Measurements from ENCODE around the gene BRCA1. TPM values are rescaled to one million over a fixed set of nuclear protein-coding genes. Genes with fewer than 3 reads are reported as not detected.
"Not testable (repeated sequence)": the region's sequence is repeated elsewhere in the genome, so short reads cannot be mapped to it uniquely, and the experiment has no call there.

BRCA1 gene
- total RNA-seq, 1 experiment from 2014 or later, result 53.3 TPM

DNA sequence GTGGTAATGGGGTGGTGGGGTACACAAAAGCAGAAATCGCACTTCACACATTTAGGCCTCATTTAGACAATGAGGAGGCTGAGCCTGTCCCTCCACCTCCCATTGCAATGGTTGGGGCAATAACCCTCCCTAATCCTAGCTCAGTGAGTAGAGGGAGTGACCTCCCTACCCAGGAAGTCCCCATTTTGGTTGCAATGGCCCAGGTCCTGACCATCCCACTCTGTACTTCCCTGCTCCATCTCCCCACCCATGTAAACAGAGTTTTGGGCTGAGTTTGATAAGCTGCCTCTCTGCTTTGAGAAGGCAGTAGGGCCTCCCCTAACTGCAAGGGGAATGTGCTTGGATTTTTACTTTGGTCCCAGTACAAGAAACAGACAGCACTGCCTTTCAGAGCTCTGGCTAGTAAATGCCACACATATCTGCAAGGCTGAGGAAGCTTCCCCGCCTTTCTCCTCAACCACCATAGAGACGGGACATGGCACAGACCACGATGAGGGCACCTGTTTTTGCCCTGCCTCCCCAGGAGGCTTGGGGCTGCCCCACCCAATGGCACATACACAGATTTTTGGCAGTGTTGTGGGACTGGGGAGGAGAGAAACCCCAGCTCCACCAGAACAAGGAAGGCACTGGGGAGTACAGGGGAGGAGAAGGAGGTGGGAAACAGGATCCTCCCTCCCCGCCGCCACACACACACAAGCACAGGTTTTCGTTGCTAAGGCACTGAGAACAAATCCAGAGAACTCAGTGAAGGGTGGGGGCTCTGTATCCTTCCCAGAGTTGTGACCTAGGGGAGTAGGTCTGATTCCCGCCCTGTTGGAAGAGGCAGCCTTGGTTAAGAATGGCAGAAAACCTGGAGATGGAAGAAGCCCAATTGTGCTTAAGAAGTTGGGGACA lies 110.3 kb downstream of the BRCA1 start:
- in situ Hi-C loops (cut with HindIII; ENCODE audit: low sequenced_read_pairs), result no loop called here
- no peak for DNase-seq (ENCODE audit: low spot score)

DNA sequence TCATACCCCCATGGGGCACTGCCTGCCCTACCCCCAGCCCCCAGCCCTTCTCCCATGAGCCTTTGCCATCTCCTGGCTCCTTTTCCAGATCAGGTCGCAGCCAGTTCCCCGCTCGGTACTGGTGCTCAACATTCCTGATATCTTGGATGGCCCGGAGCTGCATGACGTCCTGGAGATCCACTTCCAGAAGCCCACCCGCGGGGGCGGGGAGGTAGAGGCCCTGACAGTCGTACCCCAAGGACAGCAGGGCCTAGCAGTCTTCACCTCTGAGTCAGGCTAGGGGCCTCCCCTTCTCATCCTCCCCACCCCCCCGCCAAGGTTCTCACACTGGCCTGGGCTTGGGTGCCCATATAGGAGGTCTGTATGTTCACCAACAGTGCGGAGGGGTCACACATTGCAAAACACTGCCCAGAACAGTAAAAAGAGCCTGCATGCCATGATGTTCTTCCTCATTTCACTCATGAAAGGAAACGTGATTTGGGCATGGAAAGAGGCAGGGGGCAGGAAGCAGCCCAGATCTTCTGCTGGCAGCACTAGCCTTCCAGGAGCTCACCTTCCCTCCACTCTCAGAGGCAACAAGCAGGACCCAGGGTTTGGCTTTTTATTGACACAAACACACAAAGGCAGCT lies 111.0 kb downstream of the BRCA1 start:
- in situ Hi-C loops (cut with HindIII; ENCODE audit: low sequenced_read_pairs), result no loop called here
- DNase-seq (ENCODE audit: low spot score), result no peak

DNA sequence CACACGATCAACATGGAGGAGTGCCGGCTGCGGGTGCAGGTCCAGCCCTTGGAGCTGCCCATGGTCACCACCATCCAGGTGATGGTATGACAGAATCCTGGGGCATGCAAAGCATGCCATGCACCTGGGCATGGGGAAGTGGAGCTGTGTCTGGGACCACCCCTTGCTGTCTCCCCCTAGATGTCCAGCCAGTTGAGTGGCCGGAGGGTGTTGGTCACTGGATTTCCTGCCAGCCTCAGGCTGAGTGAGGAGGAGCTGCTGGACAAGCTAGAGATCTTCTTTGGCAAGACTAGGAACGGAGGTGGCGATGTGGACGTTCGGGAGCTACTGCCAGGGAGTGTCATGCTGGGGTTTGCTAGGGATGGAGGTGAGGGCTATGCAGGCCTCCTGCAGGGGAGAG lies 111.9 kb downstream of the BRCA1 start:
- in situ Hi-C loops (cut with HindIII; ENCODE audit: low sequenced_read_pairs), result no loop called here
- no peak for DNase-seq (ENCODE audit: low spot score)

DNA sequence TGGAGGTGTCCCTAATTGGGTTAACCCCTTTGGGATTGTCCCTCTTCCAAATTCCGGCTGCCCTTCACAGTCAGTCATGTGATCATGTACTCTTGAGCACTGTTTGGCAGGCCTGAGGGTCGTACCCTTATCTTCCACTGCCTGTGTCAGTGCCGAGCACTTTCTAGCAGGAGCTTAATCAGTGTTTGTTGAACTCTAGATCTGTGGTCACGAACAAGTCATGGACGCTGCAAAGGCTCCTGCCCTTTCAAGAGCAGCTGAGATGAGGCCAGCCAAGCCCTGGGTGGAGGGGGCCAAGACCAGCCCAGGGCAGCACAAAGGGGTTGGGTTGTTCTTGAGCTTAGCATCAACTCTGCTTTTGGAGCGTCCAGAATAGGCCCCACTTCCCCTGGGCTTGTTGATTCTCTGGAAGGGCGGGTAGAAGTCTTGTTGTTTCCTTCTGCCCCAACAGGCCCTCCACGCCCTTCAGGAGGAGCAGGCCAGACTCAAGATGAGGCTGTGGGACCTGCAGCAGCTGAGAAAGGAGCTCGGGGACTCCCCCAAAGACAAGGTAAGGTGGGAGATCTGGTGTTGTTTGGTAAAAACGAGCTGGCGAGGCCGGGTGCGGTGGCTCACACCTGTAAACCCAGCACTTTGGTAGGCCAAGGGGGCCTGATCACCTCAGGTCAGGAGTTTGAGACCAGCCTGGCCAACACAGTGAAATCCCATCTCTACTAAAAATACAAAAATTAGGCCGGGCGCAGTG lies 113.3 kb downstream of the BRCA1 start:
- in situ Hi-C loops (cut with HindIII; ENCODE audit: low sequenced_read_pairs), result no loop called here
- no peak for DNase-seq (ENCODE audit: low spot score)

DNA sequence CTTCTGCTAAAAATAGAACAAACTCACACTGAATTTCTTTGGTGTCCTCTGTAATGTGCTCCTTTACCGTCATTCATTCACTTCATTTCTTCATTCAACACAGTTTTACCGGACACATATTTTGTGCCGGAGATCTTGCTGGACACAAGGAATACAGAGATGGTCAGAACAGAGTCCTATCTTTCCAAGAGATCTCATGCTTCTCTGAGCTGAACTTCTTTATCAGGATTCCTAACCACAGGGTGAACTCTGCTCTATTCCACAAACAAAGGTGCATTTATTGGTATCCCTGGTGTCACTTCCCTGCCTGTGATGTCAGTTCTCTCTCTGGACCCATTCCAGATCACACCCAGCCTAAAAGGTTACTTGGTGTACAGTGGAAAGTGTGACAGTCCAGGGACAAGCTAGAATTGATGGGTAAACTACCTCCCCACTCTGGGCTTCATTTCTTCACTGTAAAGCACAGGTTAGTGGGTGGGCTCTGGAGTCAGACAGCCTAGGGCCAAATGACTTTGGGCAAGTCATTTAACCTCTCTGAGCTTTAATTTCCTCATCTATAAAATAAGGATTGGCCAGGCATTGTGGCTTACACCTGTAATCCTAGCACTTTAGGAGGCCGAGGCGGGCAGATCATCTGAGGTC lies 114.4 kb downstream of the BRCA1 start:
- in situ Hi-C loops (cut with HindIII; ENCODE audit: low sequenced_read_pairs), result no loop called here
- no peak for DNase-seq (ENCODE audit: low spot score)

DNA sequence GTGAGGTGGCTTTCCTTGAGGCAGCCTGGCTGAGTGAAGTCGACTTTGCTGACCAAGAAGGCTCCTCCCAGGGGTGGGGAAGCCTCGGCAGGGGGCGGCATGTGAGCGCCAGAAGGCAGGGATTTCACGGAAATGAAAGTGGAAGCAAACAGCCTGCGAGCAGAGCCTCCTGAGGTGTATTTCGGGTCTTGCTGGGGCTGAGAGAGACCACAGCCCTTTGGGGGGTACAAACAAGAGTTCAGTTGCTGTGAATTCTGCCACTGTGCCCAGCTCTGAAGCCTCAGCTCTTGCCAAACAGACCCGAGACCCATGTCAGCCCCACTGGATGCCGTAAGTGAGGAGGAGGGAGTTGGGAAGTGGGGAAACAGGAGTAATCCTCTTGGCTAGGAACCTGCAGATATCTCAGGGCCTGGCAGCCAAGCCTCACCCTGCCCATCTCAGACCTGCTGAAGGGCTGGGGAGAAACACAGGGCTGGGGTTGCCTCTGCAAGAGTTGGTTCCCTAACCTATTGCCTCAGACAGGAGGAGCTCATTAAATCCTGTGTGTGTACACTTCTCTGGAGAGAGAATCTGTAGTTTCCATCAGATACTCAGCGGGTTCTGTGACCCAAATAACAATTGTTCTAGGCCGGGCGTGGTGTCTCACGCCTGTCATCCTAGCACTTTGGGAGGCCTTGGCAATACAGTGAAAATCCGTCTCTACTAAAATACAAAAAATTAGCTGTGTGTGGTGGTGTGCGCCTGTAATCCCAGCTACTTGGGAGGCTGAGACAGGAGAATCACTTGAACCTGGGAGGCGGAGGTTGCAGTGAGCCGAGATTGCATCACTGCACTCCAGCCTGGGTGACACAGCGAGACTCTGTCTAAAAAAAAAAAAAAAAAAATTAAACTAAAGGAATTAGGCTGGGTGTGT lies 118.3 kb downstream of the BRCA1 start, which contains the start of gene IFI35:
TSS of gene IFI35 (plus strand) at position 146 of the 913 bp plus-strand sequence. CDS start at position 310, 164 bp downstream.
- DNase-seq (ENCODE audit: low spot score), result peak; percentile 47
- in situ Hi-C loops (cut with HindIII; ENCODE audit: low sequenced_read_pairs), result no loop called here

DNA sequence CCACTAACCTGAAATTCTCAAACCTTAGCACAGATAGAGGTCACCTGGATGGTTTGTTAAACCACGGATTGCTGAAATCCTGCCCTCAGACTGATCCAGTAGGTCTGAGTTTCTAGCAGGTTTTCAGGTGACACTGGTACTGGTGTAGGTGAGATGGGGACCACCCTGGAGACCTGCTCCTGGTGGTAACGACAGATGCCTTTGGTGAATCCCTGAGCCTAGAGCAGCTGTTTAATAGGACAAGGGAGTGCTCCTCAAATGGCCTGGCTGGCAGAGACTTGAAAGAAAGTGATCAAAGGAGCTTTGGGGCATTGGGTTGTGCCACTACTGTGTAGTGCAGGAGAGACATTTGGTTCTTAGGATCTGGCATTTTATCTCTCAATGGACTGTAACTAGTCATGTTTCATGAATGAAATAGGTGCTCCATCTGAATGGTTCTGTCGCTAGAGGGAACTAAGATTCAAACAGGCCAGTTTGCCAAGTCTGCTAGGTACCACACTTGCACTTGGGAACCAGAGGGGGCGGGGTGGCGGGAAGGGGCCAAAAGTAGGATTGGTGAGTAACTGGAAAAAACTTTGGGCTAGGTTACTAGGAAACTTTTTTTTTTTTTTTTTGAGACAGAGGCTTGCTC lies 121.5 kb downstream of the BRCA1 start:
- in situ Hi-C loops (cut with HindIII; ENCODE audit: low sequenced_read_pairs), result no loop called here
- DNase-seq (ENCODE audit: low spot score), result peak; percentile 54

DNA sequence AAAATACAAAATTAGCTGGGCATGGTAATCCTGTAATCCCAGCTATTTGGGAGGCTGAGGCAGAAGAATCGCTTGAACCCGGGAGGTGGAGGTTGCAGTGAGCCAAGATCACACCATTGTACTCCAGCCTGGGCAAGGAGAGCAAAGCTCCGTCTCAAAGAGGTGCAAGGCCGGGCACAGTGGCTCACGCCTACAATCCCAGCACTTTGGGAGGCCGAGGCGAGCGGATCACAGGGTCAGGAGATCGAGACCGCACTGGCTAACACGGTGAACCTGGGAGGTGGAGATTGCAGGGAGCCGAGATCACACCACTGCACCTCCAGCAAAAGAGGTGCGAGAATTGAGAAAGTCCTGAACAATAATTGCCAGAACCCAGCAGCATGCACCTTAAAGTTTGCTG lies 124.3 kb downstream of the BRCA1 start:
- DNase-seq (ENCODE audit: low spot score); in situ Hi-C loops (cut with HindIII; ENCODE audit: low sequenced_read_pairs): not testable (repeated sequence)

DNA sequence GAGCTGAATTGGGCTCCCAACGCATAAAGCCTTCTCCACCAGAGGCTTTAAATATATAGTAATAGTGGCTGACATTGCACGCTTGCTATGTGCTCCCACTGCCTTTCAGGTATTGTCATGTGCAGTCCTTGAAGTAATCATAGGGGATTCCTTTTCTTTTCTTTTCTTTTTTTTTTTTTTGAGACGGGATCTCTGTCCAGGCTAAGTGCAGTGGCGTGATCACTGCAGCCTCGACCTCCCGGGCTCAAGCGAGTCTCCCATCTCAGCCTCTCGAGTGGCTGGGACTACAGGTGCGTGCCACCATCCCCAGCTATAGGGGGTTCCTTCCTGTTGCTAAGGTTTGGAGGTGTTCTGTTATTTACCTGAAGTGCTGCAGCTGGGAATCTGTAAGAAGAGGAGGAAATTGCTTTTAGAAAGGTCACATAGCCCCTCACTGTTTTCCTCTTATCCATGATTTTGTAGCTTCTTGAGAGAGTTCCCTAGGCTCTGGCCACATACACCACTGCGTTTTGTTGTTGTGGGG lies 126.1 kb downstream of the BRCA1 start:
- in situ Hi-C loops (cut with HindIII; ENCODE audit: low sequenced_read_pairs), result no loop called here
- DNase-seq (ENCODE audit: low spot score), result no peak

DNA sequence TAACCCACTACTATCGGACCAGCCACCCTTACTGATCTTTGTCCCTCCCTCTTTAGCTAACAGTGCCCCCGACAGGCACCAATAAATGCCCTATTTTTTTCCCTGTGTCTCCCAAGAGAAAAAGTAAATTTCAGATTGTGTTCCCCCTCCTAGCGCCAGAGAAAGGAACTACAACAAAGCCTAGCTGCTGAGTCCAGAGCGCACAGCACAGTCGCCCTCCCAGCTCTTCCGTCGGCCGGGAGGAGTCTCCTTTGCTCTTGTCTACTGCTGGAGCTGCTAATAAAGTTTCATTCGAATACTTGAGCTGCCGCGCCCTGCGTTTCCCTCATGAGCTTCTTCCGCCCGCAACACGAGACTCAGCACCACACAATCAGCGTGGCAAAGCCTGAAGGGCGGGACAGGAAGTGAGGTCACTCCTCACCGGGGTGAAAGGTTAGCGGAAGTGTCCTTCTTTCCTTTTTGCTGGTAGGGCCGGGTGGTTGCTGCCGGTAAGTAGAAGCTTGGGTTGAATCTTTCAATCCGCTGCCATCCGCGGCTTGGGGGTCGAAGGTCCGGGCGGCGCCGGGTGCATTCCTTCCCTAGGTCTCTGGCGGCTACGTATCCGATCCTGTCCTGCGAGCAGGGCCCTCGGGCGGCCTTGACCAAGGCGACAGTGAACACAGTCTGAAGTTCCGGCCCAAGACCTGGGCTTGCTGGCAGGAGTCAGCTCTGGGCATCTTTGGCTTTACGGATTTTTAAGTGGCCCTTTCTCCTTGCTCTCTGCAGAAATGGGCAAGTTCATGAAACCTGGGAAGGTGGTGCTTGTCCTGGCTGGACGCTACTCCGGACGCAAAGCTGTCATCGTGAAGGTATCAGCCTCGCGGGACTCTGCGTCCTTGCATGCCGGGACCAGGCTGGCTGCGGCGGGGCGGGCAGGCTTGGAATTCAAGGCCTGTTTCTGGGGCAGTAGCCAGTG lies 126.9 kb downstream of the BRCA1 start, which contains the start of gene RPL27:
TSS of gene RPL27 (plus strand) at position 436 of the 955 bp plus-strand sequence. CDS start at position 768, 332 bp downstream.
- peak; percentile 100 for DNase-seq (ENCODE audit: low spot score)

DNA sequence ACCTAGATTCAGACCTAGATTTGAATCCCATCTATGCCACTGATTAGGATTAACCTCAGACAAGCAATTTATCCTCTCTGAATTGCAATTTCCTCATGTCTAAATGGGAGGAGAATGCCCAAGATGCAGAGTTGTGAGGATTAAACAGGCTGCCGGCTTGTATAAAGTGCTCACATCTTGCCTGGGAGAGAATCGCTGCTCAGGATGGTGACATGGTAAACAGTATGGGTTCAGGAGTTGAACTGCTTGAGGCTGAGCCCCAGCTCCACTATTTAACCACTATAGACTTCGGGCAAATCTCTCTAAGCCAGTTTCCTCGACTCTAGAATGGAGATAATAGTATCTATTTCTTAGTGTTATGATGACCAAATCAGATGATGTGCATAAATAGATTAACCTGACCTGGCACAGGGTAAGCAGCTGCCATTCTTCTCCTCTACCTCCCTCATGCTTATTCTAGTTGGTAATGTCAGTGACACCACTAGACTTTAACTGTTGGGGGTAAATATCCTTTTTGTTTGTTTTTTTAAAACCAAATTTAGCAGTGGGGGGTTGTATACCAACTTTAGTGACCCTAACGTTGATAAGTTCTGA lies 127.7 kb downstream of the BRCA1 start:
- in situ Hi-C loops (cut with HindIII; ENCODE audit: low sequenced_read_pairs), result no loop called here
- no peak for DNase-seq (ENCODE audit: low spot score)

More for the DNA sequence above, 126.9 kb downstream of the BRCA1 start, which contains the start of gene RPL27:
- in situ Hi-C loops (cut with HindIII; ENCODE audit: low sequenced_read_pairs), result no loop called here

Other genes with a start within 250 kb of the BRCA1 start
- not detected in 2 replicates for gene G6PC1, start 224.6 kb downstream of the BRCA1 start, total RNA-seq (2014; rRNA removed; shearing (Covaris generic))
- gene AARSD1, start 160.9 kb downstream of the BRCA1 start, total RNA-seq (2014; rRNA removed; shearing (Covaris generic)), result 15.3 and 42.3 TPM in 2 replicates
- not detected in 2 replicates for gene PTGES3L, start 145.3 kb downstream of the BRCA1 start, total RNA-seq (2014; rRNA removed; shearing (Covaris generic))
- 7.2 and 9.5 TPM in 2 replicates for gene RUNDC1, start 144.8 kb downstream of the BRCA1 start, total RNA-seq (2014; rRNA removed; shearing (Covaris generic))
- 1,864 and 2,481 TPM in 2 replicates for gene RPL27, start 126.9 kb downstream of the BRCA1 start, total RNA-seq (2014; rRNA removed; shearing (Covaris generic))
- 34.8 and 41.6 TPM in 2 replicates for gene IFI35, start 118.6 kb downstream of the BRCA1 start, total RNA-seq (2014; rRNA removed; shearing (Covaris generic))
- gene VAT1, start 103.0 kb downstream of the BRCA1 start, total RNA-seq (2014; rRNA removed; shearing (Covaris generic)), result 307 and 355 TPM in 2 replicates
- gene RND2, start 100.1 kb downstream of the BRCA1 start, total RNA-seq (2014; rRNA removed; shearing (Covaris generic)), result 10.4 and 10.9 TPM in 2 replicates
- 42.8 and 63.6 TPM in 2 replicates for gene NBR1, start 45.9 kb upstream of the BRCA1 start, total RNA-seq (2014; rRNA removed; shearing (Covaris generic))
- not detected in 2 replicates for gene TMEM106A, start 86.5 kb upstream of the BRCA1 start, total RNA-seq (2014; rRNA removed; shearing (Covaris generic))
- not detected in 2 replicates for gene CCDC200, start 103.3 kb upstream of the BRCA1 start, total RNA-seq (2014; rRNA removed; shearing (Covaris generic))
- not detected in 2 replicates for gene RNU2-1, start 108.6 kb upstream of the BRCA1 start, total RNA-seq (2014; rRNA removed; shearing (Covaris generic))

Data from G401 (cell line).